Activated CD8-positive, alpha-beta T cell treated with anti-CD3 and anti-CD28 coated beads for 36 hours (primary cell): ENCODE results near the gene THOC7. TPM values are rescaled to one million over a fixed set of nuclear protein-coding genes. Genes with fewer than 3 reads are reported as not detected.

Source experiments
- ATAC-seq: fragments of 200-7000 bp; cut with Tn5 transposase; one replicate; pipeline ENCODE4 v1.10.0; 2021; ENCODE audit warnings: mild to moderate bottlenecking, moderate library complexity
- CTCF ChIA-PET: fragments of 350-600 bp; sonication (Branson Sonifier 250); formaldehyde crosslinking; loops from one replicate; lab custom pipeline; 2021; ENCODE audit warnings: antibody characterized with exemption; lab: Charles Lee
- POLR2A ChIA-PET: fragments of 350-600 bp; sonication (Branson Sonifier 250); formaldehyde crosslinking; loops from one replicate; lab custom pipeline; 2021; ENCODE audit warnings: antibody characterized with exemption; lab: Charles Lee
- DNase-seq: peaks from one replicate; pipeline ENCODE4 v3.0.0-alpha.2; 2020
- H3K27ac Mint-ChIP-seq: one replicate; pipeline ENCODE4 v1.8.0; 2021; ENCODE audit warnings: mild to moderate bottlenecking, mixed read lengths
- H3K27me3 Mint-ChIP-seq: one replicate; pipeline ENCODE4 v1.8.0; 2021; ENCODE audit warnings: mixed read lengths
- H3K36me3 Mint-ChIP-seq: one replicate; pipeline ENCODE4 v1.8.0; 2021; ENCODE audit warnings: low read depth, mixed read lengths
- H3K4me1 Mint-ChIP-seq: one replicate; pipeline ENCODE4 v1.8.0; 2021; ENCODE audit warnings: low read depth, mixed read lengths
- H3K4me3 Mint-ChIP-seq: one replicate; pipeline ENCODE4 v1.8.0; 2021; ENCODE audit warnings: mild to moderate bottlenecking, moderate library complexity, mixed read lengths
- H3K9me3 Mint-ChIP-seq: one replicate; pipeline ENCODE4 v1.8.0; 2021; ENCODE audit warnings: mixed read lengths
- intact Hi-C: fragments of 100-400 bp; cut with micrococcal nuclease; formaldehyde crosslinking; loops from one replicate; pipeline ENCODE4 v1.10.0; 2022
- total RNA-seq, 2 experiments: library from RNA; stranded (reverse); gene quantifications; one replicate each; pipeline ENCODE4 v1.2.3, GENCODE V29; 2021
- TF ChIP-seq, protein P1 (sequence below): fragments of 200-600 bp; IDR thresholded peaks from one replicate; pipeline ENCODE4 v1.8.0; 2022; ENCODE audit warnings: antibody characterized with exemption, mild to moderate bottlenecking

The THOC7 gene
- total RNA-seq, 2 experiments from 2014 or later: 85.0 to 85.5 TPM

DNA sequence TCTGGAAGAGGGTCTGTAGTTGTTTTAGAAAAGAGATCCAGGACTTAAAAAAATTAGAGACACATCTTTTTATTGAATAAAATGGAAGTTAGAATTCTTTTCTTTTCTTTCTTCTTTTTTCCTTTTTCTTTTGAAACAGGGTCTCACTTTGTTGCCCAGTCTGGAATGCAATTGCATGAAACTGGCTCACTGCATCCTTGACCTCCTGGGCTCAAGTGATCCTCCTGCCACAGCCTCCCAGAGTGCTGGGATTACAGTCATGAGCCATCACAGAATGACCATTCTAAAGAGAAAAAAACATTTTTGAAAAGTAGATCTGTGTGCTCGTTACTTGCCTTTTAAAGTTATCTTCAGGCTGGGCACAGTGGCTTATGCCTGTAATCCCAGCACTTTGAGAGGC lies 3.6 kb upstream of the THOC7 start:
- ChIA-PET CTCF (no interaction called here), POLR2A (interaction anchor here (1.0 kb wide), 1 partner anchor 101 kb away, joined by 3 read pairs; no protein-coding TSS in a partner anchor)
- no peak for DNase-seq
- Mint-ChIP-seq H3K27ac (no peak overlapping the region), H3K27me3 (no peaks in the 10 kb centered on the region), H3K9me3 (no peaks in the 10 kb centered on the region), H3K4me3 (no peak overlapping the region), H3K4me1 (peaks cover 48% of the 10 kb centered on the region), H3K36me3 (peaks cover 36% of the 10 kb centered on the region)
- TF ChIP-seq, protein P1, sequence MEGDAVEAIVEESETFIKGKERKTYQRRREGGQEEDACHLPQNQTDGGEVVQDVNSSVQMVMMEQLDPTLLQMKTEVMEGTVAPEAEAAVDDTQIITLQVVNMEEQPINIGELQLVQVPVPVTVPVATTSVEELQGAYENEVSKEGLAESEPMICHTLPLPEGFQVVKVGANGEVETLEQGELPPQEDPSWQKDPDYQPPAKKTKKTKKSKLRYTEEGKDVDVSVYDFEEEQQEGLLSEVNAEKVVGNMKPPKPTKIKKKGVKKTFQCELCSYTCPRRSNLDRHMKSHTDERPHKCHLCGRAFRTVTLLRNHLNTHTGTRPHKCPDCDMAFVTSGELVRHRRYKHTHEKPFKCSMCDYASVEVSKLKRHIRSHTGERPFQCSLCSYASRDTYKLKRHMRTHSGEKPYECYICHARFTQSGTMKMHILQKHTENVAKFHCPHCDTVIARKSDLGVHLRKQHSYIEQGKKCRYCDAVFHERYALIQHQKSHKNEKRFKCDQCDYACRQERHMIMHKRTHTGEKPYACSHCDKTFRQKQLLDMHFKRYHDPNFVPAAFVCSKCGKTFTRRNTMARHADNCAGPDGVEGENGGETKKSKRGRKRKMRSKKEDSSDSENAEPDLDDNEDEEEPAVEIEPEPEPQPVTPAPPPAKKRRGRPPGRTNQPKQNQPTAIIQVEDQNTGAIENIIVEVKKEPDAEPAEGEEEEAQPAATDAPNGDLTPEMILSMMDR: no peak
- no peak for ATAC-seq
- intact Hi-C loops: no loop called here

DNA sequence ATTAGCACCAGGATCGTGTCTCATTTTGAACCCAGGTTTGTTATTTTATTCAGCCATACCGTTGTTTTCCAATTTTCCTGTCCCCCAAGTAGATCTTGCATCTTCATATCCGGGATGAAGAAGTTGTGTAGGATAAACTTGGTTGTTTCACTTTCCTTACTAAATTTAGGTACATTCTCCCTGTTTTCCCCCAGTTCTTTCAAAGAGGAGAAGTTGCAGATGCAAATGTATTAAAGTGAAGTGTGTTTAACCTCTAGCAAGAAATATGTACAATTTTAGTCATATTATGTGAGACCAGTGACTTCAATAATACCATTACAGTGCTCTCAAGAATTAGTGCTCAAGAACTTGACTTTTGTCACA lies 1.3 kb upstream of the THOC7 start:
- peak overlapping the region; percentile 94 for H3K4me3 Mint-ChIP-seq

DNA sequence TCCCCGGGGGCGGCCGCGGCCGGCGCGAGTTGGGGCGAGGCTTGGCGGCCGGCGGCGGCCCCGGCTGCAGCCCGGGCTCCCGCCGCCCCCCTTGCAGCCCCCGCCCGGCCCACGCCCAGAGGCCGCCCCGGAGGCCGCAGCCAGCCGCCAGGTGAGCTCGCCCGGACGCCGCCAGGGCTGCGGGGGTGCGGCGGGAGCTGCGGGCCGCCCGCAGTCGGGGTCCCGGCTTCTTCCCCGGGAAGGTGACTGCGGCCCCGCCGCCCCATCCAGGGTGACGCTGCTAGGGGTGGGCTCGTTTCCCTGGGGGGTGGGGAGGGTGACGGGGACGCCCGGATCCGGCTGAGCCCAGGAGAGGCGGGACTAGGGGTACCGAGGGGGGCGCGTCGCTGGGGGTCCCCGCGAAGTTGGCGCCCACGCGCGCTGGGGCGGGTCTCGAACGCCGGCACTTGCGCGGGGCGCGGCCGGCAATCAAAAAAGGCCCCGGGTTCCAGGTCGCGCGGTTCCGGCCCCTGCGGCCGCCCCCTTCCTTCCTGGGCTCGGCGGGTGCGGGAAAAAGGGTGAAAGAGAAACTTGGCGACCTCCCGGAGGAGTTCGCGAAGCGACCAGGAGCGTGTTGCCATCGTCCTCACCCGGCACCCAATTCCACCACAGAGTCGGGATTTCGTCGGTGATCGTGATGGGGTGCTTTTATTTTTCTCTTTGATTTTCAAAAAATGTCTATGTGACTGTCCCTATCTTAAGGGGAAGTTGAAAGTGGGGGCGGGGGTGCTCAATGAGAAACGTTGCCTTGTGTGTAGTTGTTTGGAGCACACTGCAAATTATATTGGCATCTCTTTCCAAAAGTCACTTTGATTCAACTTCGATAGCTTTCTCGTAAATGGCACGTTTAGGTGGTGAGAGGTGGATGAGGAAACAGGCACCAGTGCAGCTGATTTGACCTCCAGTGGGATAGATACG lies 681 bp upstream of the THOC7 start:
- TF ChIP-seq, protein P1: no peak
- H3K9me3 Mint-ChIP-seq: no peaks in the 10 kb centered on the region
- peaks cover 50% of the 10 kb centered on the region for H3K4me1 Mint-ChIP-seq

More for the DNA sequence above, 1.3 kb upstream of the THOC7 start:
- TF ChIP-seq, protein P1: no peak
- H3K9me3 Mint-ChIP-seq: no peaks in the 10 kb centered on the region
- H3K4me1 Mint-ChIP-seq: peaks cover 50% of the 10 kb centered on the region
- H3K36me3 Mint-ChIP-seq: peaks cover 38% of the 10 kb centered on the region
- intact Hi-C loops: loop anchor here (5.0 kb wide), 1 partner anchor 47 kb away; the partner anchor contains the start of gene SCAANT1
- DNase-seq: no peak
- ATAC-seq: no peak
- peak overlapping the region; percentile 95 for H3K27ac Mint-ChIP-seq
- ChIA-PET CTCF (no interaction called here), POLR2A (interaction anchor here (1.2 kb wide), 1 partner anchor 51 kb away, joined by 8 read pairs; no protein-coding TSS in a partner anchor)
- no peaks in the 10 kb centered on the region for H3K27me3 Mint-ChIP-seq

DNA sequence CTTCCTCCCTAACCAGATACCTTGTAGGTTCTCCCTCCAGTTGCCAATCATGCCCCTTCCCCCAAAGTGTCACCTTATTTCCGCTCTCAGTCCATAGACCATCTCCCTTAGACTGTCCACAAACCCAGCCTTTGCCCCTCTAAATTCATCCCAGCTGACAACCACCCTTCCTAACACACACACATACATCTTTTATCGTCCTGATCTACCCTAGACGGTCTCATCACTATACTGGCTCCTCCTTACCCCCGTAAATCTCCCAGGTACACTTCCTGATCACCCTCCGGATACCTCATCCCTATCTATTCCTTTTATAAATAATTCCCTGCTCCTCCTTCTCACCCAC lies 828 bp downstream of the THOC7 start:
- Mint-ChIP-seq H3K9me3 (no peaks in the 10 kb centered on the region), H3K36me3 (peaks cover 34% of the 10 kb centered on the region), H3K27ac (peak overlapping the region; percentile 96), H3K4me1 (peaks cover 46% of the 10 kb centered on the region), H3K27me3 (no peaks in the 10 kb centered on the region), H3K4me3 (peak overlapping the region; percentile 78)
- ChIA-PET CTCF (no interaction called here), POLR2A (interaction anchor here (1.5 to 2.2 kb wide), 2 partner anchors 12 to 38 kb away, joined by 4 to 6 read pairs; no protein-coding TSS in a partner anchor)
- TF ChIP-seq, protein P1: no peak
- peak; percentile 2 for ATAC-seq
- intact Hi-C loops: loop anchor here (5.0 kb wide), 1 partner anchor 50 kb away; the partner anchor contains the start of gene SCAANT1
- no peak for DNase-seq

More for the DNA sequence above, 681 bp upstream of the THOC7 start:
- ChIA-PET CTCF (no interaction called here), POLR2A (interaction anchor here (0.8 to 2.2 kb wide), 5 partner anchors 10 to 51 kb away, joined by 3 to 8 read pairs (median 4); no protein-coding TSS in a partner anchor)
- peak overlapping the region; percentile 94 for H3K4me3 Mint-ChIP-seq
- peaks cover 38% of the 10 kb centered on the region for H3K36me3 Mint-ChIP-seq
- ATAC-seq (peak; percentile 58), DNase-seq (peak; percentile 62)
- peak overlapping the region; percentile 95 for H3K27ac Mint-ChIP-seq
- no peaks in the 10 kb centered on the region for H3K27me3 Mint-ChIP-seq
- intact Hi-C loops: loop anchor here (5.0 kb wide), 1 partner anchor 48 kb away; the partner anchor contains the start of gene SCAANT1
